Gastroesophageal sphincter (tissue), 4 donors: ENCODE results near the gene ALDH6A1. TPM values are rescaled to one million over a fixed set of nuclear protein-coding genes. Genes with fewer than 3 reads are reported as not detected.
"Not testable (repeated sequence)": the region's sequence is repeated elsewhere in the genome, so short reads cannot be mapped to it uniquely, and the experiment has no call there.

Experiments used
- ATAC-seq: fragments of 150-250 bp; one replicate; pipeline ENCODE4 v1.9.1; 2016; ENCODE audit warnings: mild to moderate bottlenecking, moderate library complexity
- H3K27ac ChIP-seq, 4 donors: fragments of 200-600 bp; sonication (generic) in 3 of 4; 1 replicate in 3 of 4; 2 replicates in 1 of 4; pipeline ENCODE4 v1.5.1; 2016 to 2019
- H3K27me3 ChIP-seq: fragments of 200-600 bp; sonication (generic); one replicate; pipeline ENCODE4 v1.5.1; 2019
- H3K36me3 ChIP-seq, 2 donors: fragments of 200-600 bp; sonication (generic); one replicate each; pipeline ENCODE4 v1.5.1; 2019; ENCODE audit warnings: control low read depth in 1 of 2
- H3K4me1 ChIP-seq, 3 donors: fragments of 200-600 bp; sonication (generic); 1 replicate in 2 of 3; 2 replicates in 1 of 3; pipeline ENCODE4 v1.5.1; 2016 to 2019; ENCODE audit warnings: control low read depth in 2 of 3
- H3K4me3 ChIP-seq, 2 donors: fragments of 200-600 bp; sonication (generic); one replicate each; pipeline ENCODE4 v1.5.1; 2019; ENCODE audit warnings: mild to moderate bottlenecking in 1 of 2, moderate library complexity in 1 of 2
- H3K9me3 ChIP-seq, 3 donors: fragments of 200-600 bp; sonication (generic); one replicate each; pipeline ENCODE4 v1.5.1; 2017 to 2019; ENCODE audit warnings: control low read depth in 2 of 3
- EP300 ChIP-seq: sonication (generic); formaldehyde crosslinking; IDR thresholded peaks from one replicate; pipeline ENCODE4 v1.6.1; 2017; ENCODE audit warnings: antibody characterized with exemption, mild to moderate bottlenecking
- POLR2A ChIP-seq, 2 donors: fragments of 450-650 bp; IDR thresholded peaks; one replicate each; pipeline ENCODE4 v1.6.1; 2017; ENCODE audit warnings: antibody characterized with exemption in 2 of 2, mild to moderate bottlenecking in 2 of 2, moderate library complexity in 1 of 2
- POLR2AphosphoS5 ChIP-seq: sonication (generic); formaldehyde crosslinking; IDR thresholded peaks from one replicate; pipeline ENCODE4 v1.6.1; 2017; ENCODE audit warnings: antibody characterized with exemption
- WGBS, 2 donors: methylation state at CpG; one replicate each; pipeline ENCODE4 v1.1.5; 2018; ENCODE audit warnings: low coverage in 1 of 2; 5-methylcytosine and 5-hydroxymethylcytosine counted together
- total RNA-seq, 4 donors: library from RNA; depleted of rRNA; stranded (reverse); fragments of >200 nt; gene quantifications; one replicate each; pipeline ENCODE4 v1.1.0, GENCODE V29; 2016
- TF ChIP-seq, protein P1 (sequence below), 4 experiments: fragments of 200-600 bp in 2 of 4; fragments of 450-650 bp in 2 of 4; sonication (generic) in 1 of 4; IDR thresholded peaks; one replicate each; pipeline ENCODE4 v1.5.1; 2017 to 2019; ENCODE audit warnings: antibody characterized with exemption in 4 of 4, mild to moderate bottlenecking in 2 of 4, moderate library complexity in 2 of 4

Gene ALDH6A1
- total RNA-seq: 10 to 100 TPM; 47.9 to 70.5 (median 61.3) TPM

DNA sequence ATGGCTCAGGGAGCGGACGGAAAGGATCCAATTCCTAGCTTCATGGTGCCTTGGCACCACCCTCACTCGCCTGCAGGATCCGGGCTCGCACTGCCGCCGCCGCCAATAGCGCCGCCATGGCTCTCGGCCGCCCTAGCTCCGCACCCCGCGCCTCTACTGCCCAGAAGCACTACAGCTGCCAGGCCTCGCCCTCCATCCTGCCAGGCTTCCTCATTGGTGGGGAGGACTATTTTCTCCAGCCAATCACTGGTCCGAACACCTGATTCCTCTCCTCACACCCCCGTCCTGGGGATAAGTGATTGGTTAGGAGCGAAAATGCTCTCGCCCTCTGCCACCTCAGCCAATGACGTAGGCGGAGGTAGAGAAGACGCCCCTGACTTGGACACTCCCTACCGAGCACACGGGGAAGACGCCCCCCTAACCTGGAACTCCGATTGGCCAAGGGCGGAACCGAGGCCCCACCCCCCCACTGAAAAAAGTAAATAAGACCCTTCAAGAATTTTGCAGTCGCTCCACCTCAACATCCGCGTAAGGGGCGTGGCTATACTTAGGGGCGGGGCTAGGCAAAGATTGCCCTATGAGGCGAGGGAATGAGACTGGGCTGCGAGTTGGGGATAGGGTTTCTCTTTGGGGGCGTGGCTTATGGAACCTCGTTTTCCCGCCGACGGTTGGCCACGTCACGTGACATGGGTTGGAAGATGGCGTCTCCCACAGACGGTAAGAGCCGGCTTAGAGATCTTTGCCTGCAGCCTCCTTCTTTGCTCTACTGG is at the start of gene ALDH6A1, which contains the start of gene LIN52:
TSS of gene ALDH6A1 (minus strand) at position 177 of the 770 bp plus-strand sequence. CDS start at position 118, 59 bp downstream.
TSS of gene LIN52 (plus strand) at position 680 of the 770 bp plus-strand sequence. CDS start at position 699, 19 bp downstream.
- Histone ChIP-seq H3K4me3 (peak within 1 kb of the TSS; percentile 81 to 91), H3K27ac (peak within 1 kb of the TSS; percentile 79 to 95 (median 90)), H3K4me1 (peaks cover 0 to 44% (median 7%) of the 10 kb centered on the region in 3 donors), H3K27me3 (no peaks in the 10 kb centered on the region), H3K9me3 (no peaks in the 10 kb centered on the region), H3K36me3 (no peaks in the 10 kb centered on the region)
- 0% methylated on average over 9 to 26 of the region's 46 CpGs for WGBS, 2 donors
- ATAC-seq: peak; percentile 98
- peak; percentile 98 for TF ChIP-seq POLR2AphosphoS5
- peak; percentile 93 to 96 for TF ChIP-seq POLR2A (IDR thresholded peaks at IDR 0.05)
- TF ChIP-seq, protein P1, sequence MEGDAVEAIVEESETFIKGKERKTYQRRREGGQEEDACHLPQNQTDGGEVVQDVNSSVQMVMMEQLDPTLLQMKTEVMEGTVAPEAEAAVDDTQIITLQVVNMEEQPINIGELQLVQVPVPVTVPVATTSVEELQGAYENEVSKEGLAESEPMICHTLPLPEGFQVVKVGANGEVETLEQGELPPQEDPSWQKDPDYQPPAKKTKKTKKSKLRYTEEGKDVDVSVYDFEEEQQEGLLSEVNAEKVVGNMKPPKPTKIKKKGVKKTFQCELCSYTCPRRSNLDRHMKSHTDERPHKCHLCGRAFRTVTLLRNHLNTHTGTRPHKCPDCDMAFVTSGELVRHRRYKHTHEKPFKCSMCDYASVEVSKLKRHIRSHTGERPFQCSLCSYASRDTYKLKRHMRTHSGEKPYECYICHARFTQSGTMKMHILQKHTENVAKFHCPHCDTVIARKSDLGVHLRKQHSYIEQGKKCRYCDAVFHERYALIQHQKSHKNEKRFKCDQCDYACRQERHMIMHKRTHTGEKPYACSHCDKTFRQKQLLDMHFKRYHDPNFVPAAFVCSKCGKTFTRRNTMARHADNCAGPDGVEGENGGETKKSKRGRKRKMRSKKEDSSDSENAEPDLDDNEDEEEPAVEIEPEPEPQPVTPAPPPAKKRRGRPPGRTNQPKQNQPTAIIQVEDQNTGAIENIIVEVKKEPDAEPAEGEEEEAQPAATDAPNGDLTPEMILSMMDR (IDR thresholded peaks at IDR 0.05): peak in 2 of 4 experiments; percentile 41 to 45
- TF ChIP-seq EP300: no peak

DNA sequence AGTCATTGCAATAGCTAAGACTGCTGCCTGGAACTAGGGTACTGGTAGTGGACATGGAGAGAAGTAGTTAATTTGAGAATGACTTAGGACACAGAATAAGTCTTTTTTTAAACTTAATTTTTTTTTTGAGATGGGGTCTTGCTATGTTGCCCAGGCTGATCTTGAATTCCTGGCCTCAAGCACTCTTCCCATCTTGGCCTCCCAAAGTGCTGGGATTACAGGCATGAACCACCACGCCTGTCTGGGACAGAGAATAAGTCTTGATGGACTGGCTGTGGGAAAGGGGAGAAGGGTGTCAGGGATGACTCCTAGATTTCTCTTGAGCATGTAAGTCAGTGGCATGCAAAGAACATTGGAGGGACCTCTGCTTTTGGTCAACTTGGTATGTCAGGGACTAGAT is 43.4 kb upstream of the ALDH6A1 start:
- H3K9me3 ChIP-seq: peaks cover 0 to 4% (median 0%) of the 10 kb centered on the region in 3 donors
- H3K27ac ChIP-seq: no peak overlapping the region
- TF ChIP-seq, protein P1 (IDR thresholded peaks at IDR 0.05): no peak
- TF ChIP-seq POLR2AphosphoS5 (no peak), EP300 (no peak), POLR2A (IDR thresholded peaks at IDR 0.05) (no peak)
- H3K4me1 ChIP-seq: no peaks in the 10 kb centered on the region
- peaks cover 0 to 3% of the 10 kb centered on the region in 2 donors for H3K36me3 ChIP-seq
- H3K4me3 ChIP-seq: no peak overlapping the region
- no peaks in the 10 kb centered on the region for H3K27me3 ChIP-seq
- no peak for ATAC-seq
- 100% methylated on average over 1 of the region's 1 CpG for WGBS, 2 donors

DNA sequence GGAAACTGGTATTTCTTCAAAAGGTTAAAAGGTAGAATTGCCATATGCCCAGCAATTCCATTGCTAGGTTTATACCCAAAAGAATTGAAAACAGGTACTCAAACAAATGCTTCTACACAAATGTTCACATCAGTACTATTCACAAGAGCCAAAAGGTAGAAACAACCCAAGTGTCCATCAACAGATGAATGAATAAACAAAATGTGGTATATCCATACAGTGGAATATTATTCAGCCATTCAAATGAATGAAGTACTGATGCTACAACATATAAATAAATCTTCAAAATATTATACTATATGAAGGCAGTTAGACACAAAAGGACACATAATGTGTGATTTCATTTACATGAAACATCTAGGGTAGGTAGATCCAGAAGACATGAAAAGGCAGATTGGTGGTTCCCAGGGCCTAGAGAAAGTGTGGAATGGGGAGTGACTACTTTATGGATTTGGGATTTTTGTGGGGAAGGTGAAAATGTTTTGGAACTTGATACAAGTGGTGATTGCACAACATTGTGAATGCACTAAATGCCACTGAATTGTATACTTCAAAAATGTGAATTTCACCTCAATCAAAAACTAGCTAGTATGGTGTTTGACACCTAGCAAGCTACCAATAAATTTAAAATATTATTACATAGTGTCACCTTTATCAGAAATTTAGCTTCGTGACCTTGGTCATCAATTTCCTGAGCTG is 42.2 kb upstream of the ALDH6A1 start:
- no peak overlapping the region for H3K4me3 ChIP-seq
- H3K4me1 ChIP-seq: no peaks in the 10 kb centered on the region
- peaks cover 0 to 4% (median 0%) of the 10 kb centered on the region in 3 donors for H3K9me3 ChIP-seq
- WGBS, 2 donors: 88 to 100% methylated on average over 1 of the region's 1 CpG
- no peak overlapping the region for H3K27ac ChIP-seq
- H3K27me3 ChIP-seq: no peaks in the 10 kb centered on the region
- TF ChIP-seq, protein P1 (IDR thresholded peaks at IDR 0.05): no peak
- TF ChIP-seq EP300 (no peak), POLR2A (IDR thresholded peaks at IDR 0.05) (no peak), POLR2AphosphoS5 (no peak)
- ATAC-seq: no peak
- peaks cover 0 to 6% of the 10 kb centered on the region in 2 donors for H3K36me3 ChIP-seq

DNA sequence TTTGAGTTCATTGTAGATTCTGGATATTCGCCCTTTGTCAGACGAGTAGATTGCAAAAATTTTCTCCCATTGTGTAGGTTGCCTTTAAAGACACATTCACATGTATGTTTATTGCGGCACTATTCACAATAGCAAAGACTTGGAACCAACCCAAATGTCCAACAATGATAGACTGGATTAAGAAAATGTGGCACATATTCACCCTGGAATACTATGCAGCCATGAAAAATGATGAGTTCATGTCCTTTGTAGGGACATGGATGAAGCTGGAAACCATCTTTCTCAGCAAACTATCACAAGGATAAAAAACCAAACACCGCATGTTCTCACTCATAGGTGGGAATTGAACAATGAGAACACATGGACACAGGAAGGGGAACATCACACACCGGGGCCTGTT is 41.2 kb upstream of the ALDH6A1 start:
- H3K4me3 ChIP-seq, H3K27me3 ChIP-seq, ATAC-seq, H3K4me1 ChIP-seq, H3K9me3 ChIP-seq, H3K27ac ChIP-seq: not testable (repeated sequence)
- WGBS, 2 donors: 100% methylated on average over 1 of the region's 5 CpGs
- peaks cover 0 to 13% of the 10 kb centered on the region in 2 donors for H3K36me3 ChIP-seq

DNA sequence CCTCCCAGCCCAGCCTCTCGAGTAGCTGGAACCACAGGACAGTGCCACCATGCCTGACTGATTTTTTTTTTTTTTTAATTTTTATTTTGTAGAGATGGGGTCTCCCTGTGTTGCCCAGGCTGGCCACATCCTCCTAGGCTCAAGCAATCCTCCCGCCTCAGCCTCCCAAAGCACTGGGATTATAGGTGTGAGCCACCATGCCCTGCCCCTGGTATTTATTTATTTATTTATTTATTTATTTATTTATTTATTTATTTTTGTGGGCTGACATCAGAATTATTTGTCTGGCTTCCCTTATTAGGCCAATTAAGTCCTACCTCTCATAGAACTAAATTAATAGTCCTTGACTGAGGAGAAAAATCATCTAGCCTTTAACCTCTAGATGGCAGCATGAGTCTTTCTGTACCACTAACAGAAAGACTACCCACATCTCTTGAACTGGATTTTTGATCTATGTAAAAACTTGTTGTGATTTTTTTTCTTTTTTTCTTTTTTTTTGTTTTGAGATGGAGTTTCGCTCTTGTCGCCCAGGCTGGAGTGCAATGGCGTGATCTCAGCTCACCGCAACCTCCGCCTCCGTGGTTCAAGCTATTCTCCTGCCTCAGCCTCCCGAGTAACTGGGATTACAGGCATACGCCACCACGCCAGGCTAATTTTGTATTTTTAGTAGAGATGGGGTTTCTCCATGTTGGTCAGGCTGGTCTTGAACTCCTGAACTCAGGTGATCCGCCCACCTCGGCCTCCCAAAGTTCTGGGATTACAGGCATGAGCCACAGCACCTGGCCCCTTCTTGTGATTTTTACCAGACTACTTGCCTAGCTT is 27.4 kb upstream of the ALDH6A1 start:
- TF ChIP-seq, protein P1 (IDR thresholded peaks at IDR 0.05): peak; percentile 16 to 54 (median 42)
- not testable (repeated sequence) for H3K27ac ChIP-seq, H3K4me3 ChIP-seq, H3K27me3 ChIP-seq, H3K9me3 ChIP-seq, ATAC-seq, H3K4me1 ChIP-seq
- peaks cover 0 to 64% of the 10 kb centered on the region in 2 donors for H3K36me3 ChIP-seq
- 87 to 92% methylated on average over 5 to 6 of the region's 13 CpGs for WGBS, 2 donors
